Measurements from ENCODE around the gene PSTPIP2. TPM values are rescaled to one million over a fixed set of nuclear protein-coding genes. Genes with fewer than 3 reads are reported as not detected.
A peak's percentile ranks its signal among the peaks of the same experiment; 100 is the strongest.

The PSTPIP2 gene
- total and polyA plus RNA-seq, 4 experiments from 2014 or later: 10.9 to 19.7 (median 13.7) TPM

- no peak for DNase-seq
- Histone ChIP-seq H3K9me3 (ENCODE audit: control insufficient read depth in 1 of 2, low read length in 2 of 2) (no peaks in the 10 kb centered on the region), H3K27me3 (ENCODE audit: insufficient read depth, low read length) (no peaks in the 10 kb centered on the region), H3K4me1 (ENCODE audit: insufficient read depth, low read length) (no peaks in the 10 kb centered on the region), H3K4me3 (ENCODE audit: low read length in 2 of 2) (no peak overlapping the region), H3K36me3 (ENCODE audit: insufficient read depth, low read length) (peaks cover 11% of the 10 kb centered on the region), H3K27ac (ENCODE audit: low read depth, low read length) (no peak overlapping the region)
- intact Hi-C loops (cut with micrococcal nuclease): no loop called here
- POLR2A ChIA-PET (ENCODE audit: partially characterized antibody): interaction anchor here (1.4 kb wide), 1 partner anchor 9 kb away, joined by 4 read pairs; no protein-coding TSS in a partner anchor
- Mint-ChIP-seq H3K27me3 (no peaks in the 10 kb centered on the region), H3K4me3 (no peak overlapping the region), H3K36me3 (peaks cover 31 to 36% of the 10 kb centered on the region in 2 donors), H3K9me3 (peaks cover 0 to 9% (median 7%) of the 10 kb centered on the region in 8 donors), H3K4me1 (peaks cover 4 to 11% (median 8%) of the 10 kb centered on the region in 4 donors), H3K27ac (no peak overlapping the region)
- CTCF ChIA-PET (ENCODE audit: partially characterized antibody): interaction anchor here (1.2 kb wide), 1 partner anchor 66 kb away, joined by 3 read pairs; no protein-coding TSS in a partner anchor
Measured at GRCh38 chr18:46007165-46007564, 64.9 kb downstream of the PSTPIP2 start.

- H3K27me3 ChIP-seq (ENCODE audit: insufficient read depth, low read length): no peaks in the 10 kb centered on the region
- H3K27ac ChIP-seq (ENCODE audit: low read depth, low read length): no peak overlapping the region
- ChIA-PET CTCF (ENCODE audit: partially characterized antibody) (no interaction called here), POLR2A (ENCODE audit: partially characterized antibody) (no interaction called here)
- H3K9me3 Mint-ChIP-seq: peaks cover 0 to 12% (median 10%) of the 10 kb centered on the region in 8 donors
- intact Hi-C loops (cut with micrococcal nuclease): no loop called here
- no peaks in the 10 kb centered on the region for H3K9me3 ChIP-seq (ENCODE audit: control insufficient read depth in 1 of 2, low read length in 2 of 2)
- peak overlapping the region in 1 of 8 donors; percentile 14 for H3K4me3 Mint-ChIP-seq
- DNase-seq: no peak
- no peaks in the 10 kb centered on the region for H3K27me3 Mint-ChIP-seq
- peak overlapping the region in 4 of 7 donors; percentile 27 to 88 (median 61) for H3K27ac Mint-ChIP-seq
- H3K4me1 ChIP-seq (ENCODE audit: insufficient read depth, low read length): peaks cover 37% of the 10 kb centered on the region
- peaks cover 34 to 48% (median 41%) of the 10 kb centered on the region in 4 donors for H3K4me1 Mint-ChIP-seq
- H3K36me3 ChIP-seq (ENCODE audit: insufficient read depth, low read length): peaks cover 3% of the 10 kb centered on the region
- no peak overlapping the region for H3K4me3 ChIP-seq (ENCODE audit: low read length in 2 of 2)
- H3K36me3 Mint-ChIP-seq: peaks cover 14 to 22% of the 10 kb centered on the region in 2 donors
Measured at GRCh38 chr18:46002934-46003333, 69.1 kb downstream of the PSTPIP2 start.

DNA sequence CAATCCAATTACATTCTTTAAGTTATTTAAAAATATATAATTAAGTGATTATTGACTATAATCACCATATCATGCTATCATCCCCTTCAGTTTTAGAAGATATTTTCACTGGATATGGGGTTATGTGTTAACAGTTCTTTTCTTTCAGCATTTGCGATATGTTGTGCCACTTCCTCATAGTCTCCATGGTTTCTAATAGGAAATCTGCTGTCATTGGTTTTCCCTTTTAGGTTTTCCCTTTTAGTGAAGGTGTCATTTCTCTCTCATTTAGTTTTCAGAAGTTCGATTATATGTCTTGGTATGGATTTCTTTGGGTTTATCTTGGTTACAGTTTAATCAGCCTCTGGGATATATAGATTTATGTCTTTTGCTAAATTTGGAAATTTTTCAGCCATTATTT is 70.2 kb downstream of the PSTPIP2 start:
- H3K4me1 ChIP-seq (ENCODE audit: insufficient read depth, low read length): peaks cover 45% of the 10 kb centered on the region
- Mint-ChIP-seq H3K4me1 (peaks cover 38 to 58% (median 48%) of the 10 kb centered on the region in 4 donors), H3K9me3 (peaks cover 0 to 12% (median 10%) of the 10 kb centered on the region in 8 donors), H3K27ac (peak overlapping the region in 2 of 7 donors; percentile 9 to 51), H3K27me3 (no peaks in the 10 kb centered on the region), H3K4me3 (no peak overlapping the region), H3K36me3 (peaks cover 5 to 19% of the 10 kb centered on the region in 2 donors)
- intact Hi-C loops (cut with micrococcal nuclease): no loop called here
- H3K9me3 ChIP-seq (ENCODE audit: control insufficient read depth in 1 of 2, low read length in 2 of 2): no peaks in the 10 kb centered on the region
- ChIA-PET CTCF (ENCODE audit: partially characterized antibody) (no interaction called here), POLR2A (ENCODE audit: partially characterized antibody) (no interaction called here)
- no peaks in the 10 kb centered on the region for H3K36me3 ChIP-seq (ENCODE audit: insufficient read depth, low read length)
- no peak for DNase-seq
- H3K27ac ChIP-seq (ENCODE audit: low read depth, low read length): no peak overlapping the region
- H3K27me3 ChIP-seq (ENCODE audit: insufficient read depth, low read length): no peaks in the 10 kb centered on the region
- no peak overlapping the region for H3K4me3 ChIP-seq (ENCODE audit: low read length in 2 of 2)

GRCh38 chr18:46001074-46001473 is 71.0 kb downstream of the PSTPIP2 start:
- no peak overlapping the region for H3K4me3 ChIP-seq (ENCODE audit: low read length in 2 of 2)
- peak in 3 of 5 donors; percentile 10 to 40 (median 18) for DNase-seq
- ChIA-PET POLR2A (ENCODE audit: partially characterized antibody) (no interaction called here), CTCF (ENCODE audit: partially characterized antibody) (no interaction called here)
- Mint-ChIP-seq H3K36me3 (peaks cover 2 to 19% of the 10 kb centered on the region in 2 donors), H3K27ac (peak overlapping the region; percentile 5 to 86 (median 60)), H3K27me3 (no peaks in the 10 kb centered on the region), H3K4me1 (peaks cover 38 to 65% (median 55%) of the 10 kb centered on the region in 4 donors), H3K4me3 (peak overlapping the region in 7 of 8 donors; percentile 15 to 74 (median 53)), H3K9me3 (peaks cover 0 to 12% (median 10%) of the 10 kb centered on the region in 8 donors)
- peaks cover 53% of the 10 kb centered on the region for H3K4me1 ChIP-seq (ENCODE audit: insufficient read depth, low read length)
- H3K9me3 ChIP-seq (ENCODE audit: control insufficient read depth in 1 of 2, low read length in 2 of 2): no peaks in the 10 kb centered on the region
- intact Hi-C loops (cut with micrococcal nuclease): no loop called here
- H3K27me3 ChIP-seq (ENCODE audit: insufficient read depth, low read length): no peaks in the 10 kb centered on the region
- no peak overlapping the region for H3K27ac ChIP-seq (ENCODE audit: low read depth, low read length)
- no peaks in the 10 kb centered on the region for H3K36me3 ChIP-seq (ENCODE audit: insufficient read depth, low read length)

- ChIA-PET POLR2A (ENCODE audit: partially characterized antibody) (no interaction called here), CTCF (ENCODE audit: partially characterized antibody) (interaction anchor here (1.1 to 3.2 kb wide), 4 partner anchors 10 to 74 kb away, joined by 3 to 24 read pairs (median 4); no protein-coding TSS in a partner anchor)
- peak overlapping the region; percentile 11 to 93 (median 87) for H3K27ac Mint-ChIP-seq
- Histone ChIP-seq H3K27me3 (ENCODE audit: insufficient read depth, low read length) (no peaks in the 10 kb centered on the region), H3K9me3 (ENCODE audit: control insufficient read depth in 1 of 2, low read length in 2 of 2) (no peaks in the 10 kb centered on the region), H3K4me1 (ENCODE audit: insufficient read depth, low read length) (peaks cover 55% of the 10 kb centered on the region), H3K36me3 (ENCODE audit: insufficient read depth, low read length) (no peaks in the 10 kb centered on the region), H3K27ac (ENCODE audit: low read depth, low read length) (no peak overlapping the region), H3K4me3 (ENCODE audit: low read length in 2 of 2) (no peak overlapping the region)
- peaks cover under 1 to 17% of the 10 kb centered on the region in 2 donors for H3K36me3 Mint-ChIP-seq
- no peak for DNase-seq
- H3K27me3 Mint-ChIP-seq: no peaks in the 10 kb centered on the region
- peak overlapping the region in 2 of 8 donors; percentile 88 to 89 for H3K4me3 Mint-ChIP-seq
- intact Hi-C loops (cut with micrococcal nuclease): loop anchor here (5.0 kb wide), 2 partner anchors 43 to 73 kb away; partner anchors contain the start of gene PSTPIP2
- peaks cover 43 to 71% (median 58%) of the 10 kb centered on the region in 4 donors for H3K4me1 Mint-ChIP-seq
- H3K9me3 Mint-ChIP-seq: peaks cover 0 to 12% (median 10%) of the 10 kb centered on the region in 8 donors
Measured at GRCh38 chr18:45999536-45999935, 72.5 kb downstream of the PSTPIP2 start.

DNA sequence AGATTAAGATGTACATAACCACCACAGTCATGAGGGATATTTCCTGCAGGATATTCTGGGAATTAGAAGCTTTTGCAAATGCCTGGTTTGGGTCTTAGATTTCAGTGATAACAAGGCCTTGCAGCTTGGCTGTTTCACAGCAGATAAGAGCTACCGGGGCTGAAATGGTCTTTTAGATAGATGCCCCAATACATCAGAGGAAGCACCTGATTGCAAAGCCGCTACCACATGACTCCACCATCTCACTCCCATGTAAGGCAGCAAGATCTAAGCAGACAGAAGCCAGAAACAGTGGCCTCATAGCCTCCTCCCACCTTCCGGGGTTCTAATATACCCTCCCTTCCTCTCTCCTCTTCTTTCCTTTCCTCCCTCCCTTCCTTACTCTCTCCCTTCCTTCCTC is 73.8 kb downstream of the PSTPIP2 start:
- H3K9me3 ChIP-seq (ENCODE audit: control insufficient read depth in 1 of 2, low read length in 2 of 2): no peaks in the 10 kb centered on the region
- POLR2A ChIA-PET (ENCODE audit: partially characterized antibody): interaction anchor here (0.7 to 2.9 kb wide), 9 partner anchors 9 to 333 kb away, joined by 3 to 28 read pairs (median 4); partner anchors contain the start of genes ATP5F1A and PSTPIP2
- CTCF ChIA-PET (ENCODE audit: partially characterized antibody): interaction anchor here (0.7 to 3.2 kb wide), 3 partner anchors 59 to 75 kb away, joined by 3 to 24 read pairs (median 5); no protein-coding TSS in a partner anchor
- no peaks in the 10 kb centered on the region for H3K27me3 ChIP-seq (ENCODE audit: insufficient read depth, low read length)
- peak overlapping the region; percentile 36 to 80 for H3K4me3 ChIP-seq (ENCODE audit: low read length in 2 of 2)
- DNase-seq: peak in 4 of 5 donors; percentile 16 to 43 (median 21)
- Mint-ChIP-seq H3K27ac (peak overlapping the region; percentile 86 to 94 (median 90)), H3K9me3 (peaks cover 0 to 12% (median 10%) of the 10 kb centered on the region in 8 donors), H3K36me3 (peaks cover 3 to 16% of the 10 kb centered on the region in 2 donors), H3K27me3 (no peaks in the 10 kb centered on the region), H3K4me3 (peak overlapping the region; percentile 41 to 89 (median 77)), H3K4me1 (peaks cover 43 to 71% (median 58%) of the 10 kb centered on the region in 4 donors)
- H3K36me3 ChIP-seq (ENCODE audit: insufficient read depth, low read length): no peaks in the 10 kb centered on the region
- peak overlapping the region; percentile 52 for H3K27ac ChIP-seq (ENCODE audit: low read depth, low read length)
- intact Hi-C loops (cut with micrococcal nuclease): loop anchor here (5.0 kb wide), 2 partner anchors 44 to 74 kb away; partner anchors contain the start of gene PSTPIP2
- peaks cover 55% of the 10 kb centered on the region for H3K4me1 ChIP-seq (ENCODE audit: insufficient read depth, low read length)

DNA sequence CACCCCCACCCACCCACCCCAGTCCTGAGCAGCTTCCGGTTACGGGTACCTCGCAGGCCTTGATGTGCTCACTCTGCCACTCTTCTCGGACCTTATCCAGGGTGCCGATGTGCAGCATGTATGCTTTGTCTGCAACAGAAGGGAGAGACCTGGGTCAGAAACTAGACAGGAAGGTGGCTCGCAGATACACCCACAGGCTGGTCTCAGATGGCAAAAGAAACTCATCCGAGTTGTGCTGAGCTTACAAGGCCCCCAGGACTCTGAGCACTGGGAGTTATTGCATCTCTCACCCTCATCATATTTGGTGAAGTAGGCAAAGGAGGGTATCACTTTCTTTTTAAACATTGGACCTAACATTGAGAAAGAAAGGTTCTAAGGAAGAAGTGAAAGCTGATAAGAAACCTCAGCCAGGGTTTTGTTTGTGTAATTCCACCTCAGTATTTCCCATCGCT is 74.3 kb downstream of the PSTPIP2 start:
- peak overlapping the region; percentile 52 for H3K27ac ChIP-seq (ENCODE audit: low read depth, low read length)
- DNase-seq: peak; percentile 10 to 48 (median 20)
- Mint-ChIP-seq H3K27me3 (no peaks in the 10 kb centered on the region), H3K4me3 (peak overlapping the region; percentile 41 to 89 (median 77)), H3K36me3 (peaks cover 3 to 14% of the 10 kb centered on the region in 2 donors), H3K9me3 (peaks cover 0 to 9% (median 8%) of the 10 kb centered on the region in 8 donors), H3K27ac (peak overlapping the region; percentile 86 to 94 (median 90)), H3K4me1 (peaks cover 40 to 66% (median 54%) of the 10 kb centered on the region in 4 donors)
- H3K27me3 ChIP-seq (ENCODE audit: insufficient read depth, low read length): no peaks in the 10 kb centered on the region
- ChIA-PET POLR2A (ENCODE audit: partially characterized antibody) (interaction anchor here (0.7 to 2.9 kb wide), 13 partner anchors 9 to 332 kb away, joined by 3 to 28 read pairs (median 4); partner anchors contain the start of genes ATP5F1A and PSTPIP2), CTCF (ENCODE audit: partially characterized antibody) (interaction anchor here (0.7 to 3.2 kb wide), 4 partner anchors 22 to 76 kb away, joined by 3 to 24 read pairs (median 5); no protein-coding TSS in a partner anchor)
- H3K9me3 ChIP-seq (ENCODE audit: control insufficient read depth in 1 of 2, low read length in 2 of 2): no peaks in the 10 kb centered on the region
- H3K4me3 ChIP-seq (ENCODE audit: low read length in 2 of 2): peak overlapping the region; percentile 36 to 80
- H3K4me1 ChIP-seq (ENCODE audit: insufficient read depth, low read length): peaks cover 55% of the 10 kb centered on the region
- intact Hi-C loops (cut with micrococcal nuclease): loop anchor here (5.0 kb wide), 2 partner anchors 45 to 75 kb away; partner anchors contain the start of gene PSTPIP2
- H3K36me3 ChIP-seq (ENCODE audit: insufficient read depth, low read length): no peaks in the 10 kb centered on the region
